ENCODE results near the gene CENPE.

DNA sequence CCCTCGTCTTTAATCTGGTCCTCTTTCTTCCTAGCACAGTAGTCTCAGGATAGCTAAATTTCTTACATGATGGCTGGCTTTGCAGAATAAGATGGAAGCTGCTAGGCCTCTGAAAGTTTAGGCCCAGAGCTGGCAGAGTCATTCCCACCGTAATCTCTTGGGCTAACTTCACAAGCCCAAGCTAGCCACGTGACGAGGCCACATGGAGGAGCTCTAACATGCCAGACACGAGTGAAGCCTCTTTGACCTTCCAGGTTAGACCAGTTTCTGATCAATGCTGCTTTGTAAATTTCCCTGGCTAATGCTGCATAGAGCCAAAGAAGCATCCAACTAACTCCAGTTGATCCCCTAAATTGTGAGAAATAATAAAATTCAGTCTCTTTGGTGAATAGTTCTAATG lies 9.5 kb upstream of the CENPE start:
- TF ChIP-seq, protein P1, sequence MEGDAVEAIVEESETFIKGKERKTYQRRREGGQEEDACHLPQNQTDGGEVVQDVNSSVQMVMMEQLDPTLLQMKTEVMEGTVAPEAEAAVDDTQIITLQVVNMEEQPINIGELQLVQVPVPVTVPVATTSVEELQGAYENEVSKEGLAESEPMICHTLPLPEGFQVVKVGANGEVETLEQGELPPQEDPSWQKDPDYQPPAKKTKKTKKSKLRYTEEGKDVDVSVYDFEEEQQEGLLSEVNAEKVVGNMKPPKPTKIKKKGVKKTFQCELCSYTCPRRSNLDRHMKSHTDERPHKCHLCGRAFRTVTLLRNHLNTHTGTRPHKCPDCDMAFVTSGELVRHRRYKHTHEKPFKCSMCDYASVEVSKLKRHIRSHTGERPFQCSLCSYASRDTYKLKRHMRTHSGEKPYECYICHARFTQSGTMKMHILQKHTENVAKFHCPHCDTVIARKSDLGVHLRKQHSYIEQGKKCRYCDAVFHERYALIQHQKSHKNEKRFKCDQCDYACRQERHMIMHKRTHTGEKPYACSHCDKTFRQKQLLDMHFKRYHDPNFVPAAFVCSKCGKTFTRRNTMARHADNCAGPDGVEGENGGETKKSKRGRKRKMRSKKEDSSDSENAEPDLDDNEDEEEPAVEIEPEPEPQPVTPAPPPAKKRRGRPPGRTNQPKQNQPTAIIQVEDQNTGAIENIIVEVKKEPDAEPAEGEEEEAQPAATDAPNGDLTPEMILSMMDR (IDR thresholded peaks at IDR 0.05), result peak; percentile 68
- TF ChIP-seq ZFX (IDR thresholded peaks at IDR 0.05; ENCODE audit: borderline replicate concordance), result no peak

Data from 22Rv1 (cell line).